MV-4-11 (cell line): ENCODE measurements around the gene BRMS1.
A peak's percentile ranks its signal among the peaks of the same experiment; 100 is the strongest.
"Not testable (repeated sequence)": the region's sequence is repeated elsewhere in the genome, so short reads cannot be mapped to it uniquely, and the experiment has no call there.

Experiments used
- DNase-seq: peaks from one replicate; lab custom pipeline; 2025; lab: John Stamatoyannopoulos, UW

The BRMS1 gene, protein sequence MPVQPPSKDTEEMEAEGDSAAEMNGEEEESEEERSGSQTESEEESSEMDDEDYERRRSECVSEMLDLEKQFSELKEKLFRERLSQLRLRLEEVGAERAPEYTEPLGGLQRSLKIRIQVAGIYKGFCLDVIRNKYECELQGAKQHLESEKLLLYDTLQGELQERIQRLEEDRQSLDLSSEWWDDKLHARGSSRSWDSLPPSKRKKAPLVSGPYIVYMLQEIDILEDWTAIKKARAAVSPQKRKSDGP

DNA sequence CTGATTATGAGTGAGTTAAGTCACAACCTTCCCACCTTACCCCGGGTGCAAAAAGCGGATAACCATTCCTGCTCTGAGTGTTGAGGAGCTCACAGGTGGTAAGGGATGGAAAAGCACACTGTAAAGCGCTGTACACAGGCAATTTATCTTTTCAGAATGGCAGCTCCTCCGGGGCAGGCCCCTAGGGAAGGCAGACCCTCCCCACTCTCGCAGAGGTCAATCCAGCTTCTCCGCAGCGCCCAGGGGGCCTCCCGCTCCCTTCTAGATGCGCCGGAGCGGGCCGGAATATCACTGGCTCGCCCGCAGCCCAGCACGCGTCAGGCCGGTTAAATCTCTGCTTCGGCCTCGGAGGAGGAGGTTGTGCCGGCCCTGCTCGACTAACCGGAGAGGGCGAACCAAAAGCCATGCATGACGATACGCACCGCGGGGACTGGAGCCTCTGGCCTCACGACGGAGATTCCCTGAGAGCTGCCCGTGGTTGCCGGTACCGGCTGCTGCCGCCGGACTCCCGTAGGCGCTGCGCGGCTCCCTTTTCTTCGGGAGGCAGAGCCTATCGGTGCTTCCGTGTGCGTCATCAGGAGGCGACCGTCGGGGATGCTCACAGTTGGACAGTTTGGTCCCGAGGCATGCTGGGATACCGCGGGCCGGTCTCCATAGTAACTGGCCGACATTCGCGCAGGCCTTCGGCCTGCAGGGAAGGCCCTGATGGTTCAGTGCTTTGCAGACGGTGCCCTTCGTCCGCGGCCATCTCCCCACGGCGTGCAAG, at the start of gene BRMS1:
BRMS1 (minus strand) TSS at position 555 of the 766 bp plus-strand sequence. CDS start 2,870 bp downstream, outside the sequence.
- DNase-seq = peak; percentile 95

DNA sequence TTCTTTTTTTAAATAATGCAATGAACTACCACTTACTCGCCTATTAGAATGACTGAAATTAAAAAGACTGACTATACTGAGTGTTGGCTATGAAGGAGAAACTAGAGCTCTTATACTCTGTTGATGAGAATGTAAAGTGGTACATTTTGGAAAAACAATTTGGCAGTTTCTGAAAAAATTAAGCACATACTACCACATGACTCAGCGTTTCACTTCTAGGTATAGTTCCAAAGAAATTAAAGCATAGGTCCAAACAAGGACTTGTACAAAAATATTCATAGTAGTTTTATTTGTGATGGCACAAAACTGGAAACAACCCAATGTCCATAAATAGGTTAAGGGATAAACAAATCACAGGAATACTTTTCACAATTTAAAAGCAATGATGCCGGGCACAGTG, 49.0 kb upstream of the BRMS1 start:
- DNase-seq = no peak

DNA sequence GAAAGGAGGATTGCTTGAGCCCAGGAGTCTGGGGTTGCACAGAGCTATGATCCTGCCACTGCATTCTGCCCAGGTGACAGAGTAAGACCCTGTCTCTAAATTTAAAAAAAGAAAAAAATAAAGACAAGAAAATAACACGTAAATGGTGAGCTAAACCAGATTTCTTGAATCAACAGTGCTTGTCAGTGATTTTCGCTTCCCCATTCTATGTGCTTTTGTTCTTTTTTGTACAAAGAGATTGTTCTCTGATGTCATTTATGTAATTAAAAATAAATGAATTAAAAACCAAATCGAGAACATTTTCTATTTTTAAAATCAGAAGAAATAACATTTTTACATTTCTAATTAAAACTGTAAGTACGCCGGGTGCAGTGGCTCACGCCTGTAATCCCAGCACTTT, 46.4 kb upstream of the BRMS1 start:
- DNase-seq = no peak

DNA sequence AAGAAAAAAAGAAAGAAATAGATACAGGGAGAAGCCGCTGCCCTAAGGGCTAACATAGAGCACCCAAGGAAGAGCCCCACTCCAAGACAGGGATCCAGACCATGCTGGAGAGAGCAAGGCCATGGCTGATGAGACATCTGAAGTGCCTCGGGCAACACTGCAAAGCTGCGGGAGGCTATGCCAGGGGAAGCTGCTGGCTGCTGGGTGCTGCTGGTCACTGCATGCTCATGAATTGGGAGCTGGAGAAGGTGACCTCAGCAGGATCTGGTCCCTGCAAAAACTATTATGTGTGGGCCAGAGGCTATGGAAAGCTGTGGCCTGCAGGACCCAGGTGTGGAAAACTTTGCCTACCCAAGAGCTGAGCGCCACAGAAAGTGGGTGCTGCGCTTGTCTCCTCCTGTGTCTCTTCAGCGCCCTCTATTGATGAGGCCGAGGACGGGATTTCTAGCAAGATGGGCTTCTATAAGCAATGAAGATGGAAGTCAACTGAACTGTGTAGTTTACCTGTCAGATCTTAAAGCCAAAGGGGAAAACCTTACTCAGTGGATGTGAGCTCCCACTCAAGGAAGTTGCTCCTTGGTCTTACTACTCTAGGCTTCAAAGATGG, 44.0 kb upstream of the BRMS1 start:
- peak; percentile 69 for DNase-seq

DNA sequence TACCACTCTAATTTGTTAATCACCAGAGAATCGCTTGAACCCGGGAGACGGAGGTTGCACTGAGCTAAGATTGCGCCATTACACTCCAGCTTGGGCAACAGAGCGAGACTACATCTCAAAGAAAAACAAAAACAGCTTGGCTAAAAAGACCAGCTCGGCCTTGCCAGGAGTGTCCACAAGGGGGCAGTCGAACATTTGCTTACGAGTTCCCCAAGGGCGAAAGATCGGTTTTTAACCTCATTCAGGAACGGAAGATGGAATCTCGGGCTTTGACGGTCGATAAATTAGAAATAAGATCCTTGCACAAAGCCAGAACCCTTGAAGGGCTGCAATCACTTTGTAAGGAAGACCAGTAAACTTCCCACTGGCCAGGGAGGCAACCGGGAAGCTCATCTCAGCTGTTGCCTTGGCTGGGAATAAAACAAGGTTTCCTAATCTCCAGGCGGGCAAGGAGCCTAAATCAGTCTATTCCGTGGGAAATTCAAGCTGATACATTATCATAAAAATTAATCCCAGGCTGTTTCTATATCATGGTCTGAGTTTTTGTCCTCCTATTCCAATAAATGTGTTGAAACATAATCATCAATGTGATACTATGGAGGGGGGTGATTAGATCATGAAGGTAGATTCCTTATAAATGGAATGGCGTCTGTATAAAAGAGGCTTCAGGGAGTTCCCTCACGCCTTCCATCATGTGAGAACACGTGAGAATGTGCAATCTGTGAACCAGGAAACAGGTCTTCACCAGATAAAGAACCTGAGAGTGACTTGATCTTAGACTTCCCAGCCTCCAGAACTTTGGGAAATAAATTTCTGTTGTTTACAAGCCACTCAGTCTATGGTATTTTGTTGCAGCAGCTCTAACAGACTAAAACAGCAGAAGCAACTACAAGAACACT, 41.5 kb upstream of the BRMS1 start:
- peak; percentile 82 for DNase-seq

DNA sequence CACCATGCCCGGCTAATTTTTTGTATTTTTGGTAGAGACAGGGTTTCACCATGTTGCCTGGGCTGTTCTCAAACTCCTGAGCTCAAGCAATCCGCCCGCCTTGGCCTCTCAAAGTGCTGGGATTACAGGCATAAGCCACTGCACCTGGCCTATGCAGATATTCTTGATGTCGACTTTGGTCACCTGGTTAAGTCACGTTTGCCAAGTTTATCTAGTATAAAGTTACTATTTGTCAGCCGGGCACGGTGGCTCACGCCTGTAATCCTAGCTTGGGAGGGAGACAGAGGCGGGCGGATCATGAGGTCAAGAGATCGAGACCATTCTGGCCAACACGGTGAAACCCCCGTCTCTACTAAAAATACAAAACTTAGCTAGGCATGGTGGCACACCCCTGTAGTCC, 39.4 kb upstream of the BRMS1 start:
- not testable (repeated sequence) for DNase-seq

DNA sequence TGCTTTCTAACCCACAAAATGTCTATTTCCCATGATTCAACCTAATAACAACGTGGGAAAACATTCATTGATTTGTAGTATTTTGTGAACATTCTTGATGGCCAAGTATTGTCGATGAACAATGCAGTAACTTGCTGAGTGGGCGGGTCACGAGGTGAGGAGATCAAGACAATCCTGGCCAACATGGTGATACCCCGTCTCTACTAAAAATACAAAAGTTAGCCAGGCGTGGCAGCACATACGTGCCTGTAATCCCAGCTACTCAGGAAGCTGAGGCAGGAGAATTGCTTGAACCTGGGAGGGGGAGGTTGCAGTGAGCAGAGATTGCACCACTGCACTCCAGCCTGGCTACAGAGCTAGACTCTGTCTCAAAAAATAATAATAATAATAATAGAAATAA, 35.4 kb upstream of the BRMS1 start:
- DNase-seq = not testable (repeated sequence)

DNA sequence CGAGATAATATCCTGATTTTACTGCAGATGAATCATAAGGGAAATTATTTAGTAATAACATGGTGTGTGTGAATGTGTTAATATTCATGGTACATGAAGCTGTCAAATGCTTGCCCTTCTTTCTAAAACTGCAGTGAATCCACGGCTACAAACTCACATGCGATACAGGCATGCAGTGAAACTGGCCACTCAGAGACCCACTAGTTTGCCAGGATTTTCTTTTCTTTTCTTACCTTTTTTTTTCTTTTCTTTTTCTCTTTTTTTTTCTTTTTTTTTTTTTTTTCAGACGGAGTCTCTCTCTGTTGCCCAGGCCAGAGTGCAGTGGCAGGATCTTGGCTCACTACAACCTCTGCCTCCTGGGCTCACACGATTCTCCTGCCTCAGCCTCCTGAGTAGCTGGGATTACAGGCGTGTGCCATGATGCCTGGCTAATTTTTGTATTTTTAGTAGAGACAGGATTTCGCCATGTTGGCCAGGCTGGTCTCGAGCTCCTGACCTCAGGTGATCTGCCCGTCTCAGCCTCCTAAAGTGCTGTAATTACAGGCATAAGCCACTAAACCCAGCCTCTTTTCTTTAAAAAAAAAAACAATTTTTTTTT, 28.9 kb upstream of the BRMS1 start:
- not testable (repeated sequence) for DNase-seq

DNA sequence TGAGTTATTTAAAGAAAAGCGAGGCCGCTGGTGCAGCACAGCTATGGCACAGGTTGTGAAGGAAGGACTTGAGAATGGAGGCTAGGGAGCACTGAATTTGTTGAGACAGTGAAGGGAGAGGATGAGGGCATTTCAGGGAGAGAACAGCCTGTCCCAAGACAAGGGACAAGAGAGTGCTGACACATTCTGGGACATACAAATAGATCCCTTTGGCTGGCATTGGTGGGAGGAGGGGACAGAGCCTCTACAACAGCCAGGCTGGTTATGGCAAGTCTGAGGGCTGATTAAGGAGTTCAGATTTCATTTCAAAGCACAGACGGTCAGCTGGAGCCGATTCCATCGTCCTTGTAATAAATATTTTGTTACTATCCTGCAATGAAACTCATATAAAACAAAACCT, 28.4 kb upstream of the BRMS1 start:
- no peak for DNase-seq

DNA sequence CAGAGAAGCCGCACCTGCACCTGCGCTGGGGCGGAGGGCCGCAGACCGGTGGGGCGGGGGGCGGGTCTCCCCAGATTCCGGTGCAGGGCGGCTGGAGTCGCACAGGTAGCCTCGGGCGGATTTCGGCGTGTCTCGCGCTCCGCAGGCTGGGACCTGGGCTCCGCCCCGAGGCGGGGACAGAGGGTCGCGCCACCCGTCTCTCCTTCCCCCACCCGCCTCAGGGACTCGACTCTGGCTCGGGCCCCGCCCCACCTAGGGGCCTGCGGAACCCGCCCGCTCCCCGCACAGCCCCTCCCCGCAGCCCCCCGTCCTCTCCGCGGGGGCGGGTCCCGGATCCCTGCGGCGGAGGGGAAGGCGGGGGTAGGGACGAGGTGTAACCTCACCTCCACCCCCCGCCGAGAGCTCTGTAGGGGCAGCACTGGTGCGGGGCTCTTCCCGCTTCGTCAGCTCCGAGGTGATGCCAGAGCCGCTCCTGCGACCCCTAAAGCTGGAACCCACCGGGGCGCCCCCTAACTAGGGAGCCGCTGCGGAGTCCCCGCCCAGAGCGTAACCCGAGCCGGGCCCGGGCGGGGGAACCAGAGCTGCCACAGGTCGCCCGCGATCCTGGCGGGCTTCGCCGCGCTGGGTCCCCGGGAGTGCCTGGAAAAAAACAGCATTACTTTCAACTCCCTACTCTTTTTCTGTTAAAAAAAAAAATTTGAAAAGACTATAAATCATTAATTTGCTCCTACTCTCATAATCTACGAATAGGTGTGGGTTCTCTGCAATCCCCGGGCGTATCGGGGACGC, 26.9 kb upstream of the BRMS1 start, which contains the start of gene SLC29A2:
SLC29A2 (minus strand) TSS at position 134 of the 789 bp plus-strand sequence. CDS start 169 bp downstream, outside the sequence.
- no peak for DNase-seq

DNA sequence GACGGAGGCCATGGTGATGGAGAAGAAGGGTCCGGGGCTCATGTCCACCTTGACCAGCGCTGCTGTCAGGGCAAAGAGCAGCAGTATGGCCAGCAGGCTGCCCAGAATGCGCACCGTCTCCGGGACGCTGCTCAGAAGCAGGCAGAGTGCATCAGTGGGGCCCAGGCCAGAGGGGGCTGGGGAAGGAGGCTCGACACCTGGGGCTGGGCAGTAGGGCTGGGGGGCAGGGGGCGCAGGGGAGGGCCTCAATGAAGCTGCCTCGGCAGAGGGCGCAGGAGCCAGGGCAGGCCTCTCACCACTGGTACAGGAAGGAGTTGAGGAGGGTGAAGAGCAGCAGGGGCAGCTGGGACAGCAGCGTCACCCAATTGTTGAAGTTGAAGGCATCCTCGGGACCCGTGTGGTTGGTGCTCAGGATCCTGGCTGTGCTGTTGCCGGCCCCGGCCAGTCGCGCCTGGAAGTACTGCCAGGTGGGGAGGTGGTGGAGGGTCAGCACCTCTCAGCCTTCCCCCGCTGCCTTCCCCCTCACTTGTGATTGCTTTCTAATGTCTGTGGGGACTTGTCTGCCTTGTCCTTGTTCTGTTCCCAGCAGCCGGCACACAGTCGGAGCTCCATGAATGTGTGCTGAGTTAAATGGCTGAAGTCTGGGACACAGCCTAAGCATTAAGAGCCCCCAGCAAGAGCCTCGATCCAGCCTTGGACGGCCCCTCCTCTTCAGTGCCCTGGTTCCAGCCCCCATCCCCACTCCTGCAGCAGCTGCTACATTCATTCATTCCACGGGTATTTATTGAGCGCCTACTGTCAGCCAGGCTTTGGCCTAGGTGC, 24.4 kb upstream of the BRMS1 start:
- no peak for DNase-seq

DNA sequence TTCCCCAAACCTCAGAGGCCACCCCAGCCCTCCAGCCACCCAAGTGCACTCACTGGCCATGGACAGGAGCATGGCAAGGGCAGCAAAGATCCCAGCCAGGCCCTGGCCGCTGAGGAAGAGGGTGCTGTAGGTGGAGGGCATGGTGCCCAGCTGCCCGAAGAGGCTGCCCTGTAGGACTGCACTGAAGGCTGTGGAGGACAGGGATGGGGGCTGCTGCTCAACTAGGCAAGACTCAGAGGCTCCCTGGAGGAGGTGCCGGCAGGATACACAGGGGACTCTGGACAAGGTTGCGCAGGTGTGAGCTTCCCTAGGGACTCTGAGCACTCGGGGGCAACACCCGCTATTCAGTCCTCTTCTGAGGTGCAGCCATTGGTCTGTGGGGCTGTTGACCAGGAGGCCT, 23.6 kb upstream of the BRMS1 start:
- no peak for DNase-seq

DNA sequence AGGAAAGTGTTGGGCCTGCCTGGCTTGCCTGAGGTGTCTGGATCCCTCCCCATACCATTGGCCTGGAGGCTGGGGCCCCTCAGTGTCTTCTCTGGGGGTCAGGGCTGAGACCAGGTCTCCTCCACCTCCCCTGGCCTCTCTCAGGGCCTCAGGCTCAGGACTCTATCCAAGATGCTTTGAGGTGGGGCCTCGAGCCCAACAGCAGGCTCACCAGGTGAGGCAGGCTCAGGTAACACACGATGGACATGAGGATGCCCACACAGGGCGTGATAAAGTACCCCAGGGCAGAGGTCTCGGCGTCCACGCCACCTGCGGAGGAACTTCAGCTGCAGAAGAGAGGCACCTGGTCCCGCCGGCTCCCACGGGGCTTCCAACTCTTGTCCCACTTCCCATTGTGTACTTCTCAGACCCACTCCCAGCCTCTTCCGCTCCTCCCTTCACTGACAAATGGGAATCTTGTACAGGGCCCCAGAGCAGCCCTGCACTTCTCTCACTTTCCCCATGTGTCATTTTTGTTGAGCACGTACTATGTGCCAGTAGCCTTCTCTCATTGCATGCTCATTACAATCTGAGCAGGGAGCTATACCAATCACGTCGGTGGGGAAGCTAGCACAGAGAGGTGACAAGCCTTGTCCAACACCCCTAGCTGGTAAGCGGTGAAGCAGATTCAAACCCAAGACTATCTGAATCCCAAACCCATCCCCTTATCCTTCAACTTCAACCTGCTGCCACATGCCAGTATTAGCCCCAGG, 22.8 kb upstream of the BRMS1 start:
- DNase-seq = no peak

DNA sequence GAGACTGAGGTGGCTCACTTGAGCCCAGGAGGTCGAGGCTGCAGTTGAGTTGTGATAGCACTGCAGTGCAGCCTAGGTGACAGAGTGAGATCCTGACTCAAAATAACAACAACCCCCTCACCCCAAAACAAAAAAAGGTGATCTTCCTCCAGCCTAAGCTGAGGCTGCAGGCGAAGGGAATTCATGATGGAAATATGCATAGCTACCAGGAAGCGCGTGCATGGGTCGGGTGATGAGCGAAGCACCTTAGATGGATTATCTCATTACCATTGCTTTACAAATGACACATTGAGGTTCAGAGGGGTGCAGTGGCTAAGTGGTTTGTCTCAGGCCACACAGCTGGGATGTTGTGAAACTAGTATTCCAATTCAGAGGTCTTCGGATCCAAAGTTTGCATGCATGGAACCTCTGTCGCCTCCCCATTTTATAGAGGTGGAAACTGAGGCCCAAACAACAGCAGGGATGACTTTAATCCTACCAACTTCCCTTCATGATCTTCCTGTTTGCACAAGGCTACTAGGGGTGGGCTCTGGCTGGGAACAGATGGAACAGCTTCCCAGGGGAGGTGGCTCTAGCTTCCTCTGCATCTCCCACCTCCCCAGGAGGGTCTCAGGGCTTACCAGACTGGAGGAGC, 22.1 kb upstream of the BRMS1 start:
- DNase-seq = no peak

DNA sequence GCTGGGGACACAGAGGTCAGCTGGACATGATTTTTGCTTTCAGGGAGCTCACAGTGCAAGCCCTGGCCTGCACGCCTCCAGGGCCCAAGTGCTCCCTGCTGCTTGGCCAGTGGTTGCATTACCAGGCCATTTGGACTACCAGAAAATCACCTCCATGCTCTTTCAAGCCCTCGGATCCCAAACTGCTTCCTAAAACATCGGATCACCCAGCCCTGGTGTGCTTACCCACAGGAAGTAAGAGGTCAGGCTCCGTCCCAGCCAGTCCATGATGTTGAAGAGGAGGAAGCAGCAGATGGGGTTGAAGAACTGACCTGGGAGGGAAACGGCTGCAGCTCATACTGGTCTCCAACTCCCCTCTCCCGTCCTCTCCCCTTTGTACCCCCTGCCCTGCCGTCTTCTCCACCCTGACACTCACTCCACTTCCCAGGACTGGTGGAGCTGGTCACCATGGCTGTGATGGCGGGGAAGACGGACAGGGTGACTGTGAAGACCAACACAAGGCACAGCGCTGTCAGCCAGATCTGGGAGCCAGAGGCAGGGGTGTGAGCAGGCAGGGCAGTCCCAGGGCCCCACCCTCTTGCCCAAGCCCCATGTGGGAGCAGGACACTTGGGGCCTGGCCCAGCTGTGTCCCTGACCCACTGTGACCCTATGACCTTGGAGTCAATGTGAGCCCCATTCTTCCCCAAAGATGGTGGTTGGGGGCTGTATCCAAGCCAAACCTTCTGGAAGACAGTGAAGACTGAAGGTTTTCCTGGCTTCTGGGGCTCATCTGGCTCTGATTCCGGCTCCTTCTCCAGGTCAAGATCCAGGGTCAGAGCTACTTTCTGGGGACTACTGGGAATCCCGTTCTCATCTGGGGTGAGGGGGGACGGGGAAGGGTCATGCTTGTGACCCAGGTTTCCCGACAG, 21.1 kb upstream of the BRMS1 start:
- no peak for DNase-seq

DNA sequence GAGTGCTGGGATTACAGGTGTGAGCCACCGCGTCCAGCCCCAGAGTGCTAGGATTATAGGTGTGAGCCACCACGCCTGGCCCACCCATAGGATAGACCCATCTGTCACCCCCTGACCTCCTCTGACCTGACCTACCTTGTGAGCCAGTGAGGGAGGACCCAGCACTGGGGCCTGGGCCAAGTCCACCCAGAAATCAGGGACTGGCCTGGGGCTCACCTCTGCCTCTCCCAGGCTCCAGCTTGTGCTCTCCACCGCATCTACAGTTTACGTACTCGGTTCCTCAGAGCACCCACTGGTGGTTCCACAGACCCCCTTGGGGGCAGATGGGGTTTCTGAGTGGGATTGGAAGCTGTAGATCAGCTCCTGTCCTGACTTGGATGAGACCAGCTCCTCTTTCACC, 20.3 kb upstream of the BRMS1 start:
- no peak for DNase-seq

DNA sequence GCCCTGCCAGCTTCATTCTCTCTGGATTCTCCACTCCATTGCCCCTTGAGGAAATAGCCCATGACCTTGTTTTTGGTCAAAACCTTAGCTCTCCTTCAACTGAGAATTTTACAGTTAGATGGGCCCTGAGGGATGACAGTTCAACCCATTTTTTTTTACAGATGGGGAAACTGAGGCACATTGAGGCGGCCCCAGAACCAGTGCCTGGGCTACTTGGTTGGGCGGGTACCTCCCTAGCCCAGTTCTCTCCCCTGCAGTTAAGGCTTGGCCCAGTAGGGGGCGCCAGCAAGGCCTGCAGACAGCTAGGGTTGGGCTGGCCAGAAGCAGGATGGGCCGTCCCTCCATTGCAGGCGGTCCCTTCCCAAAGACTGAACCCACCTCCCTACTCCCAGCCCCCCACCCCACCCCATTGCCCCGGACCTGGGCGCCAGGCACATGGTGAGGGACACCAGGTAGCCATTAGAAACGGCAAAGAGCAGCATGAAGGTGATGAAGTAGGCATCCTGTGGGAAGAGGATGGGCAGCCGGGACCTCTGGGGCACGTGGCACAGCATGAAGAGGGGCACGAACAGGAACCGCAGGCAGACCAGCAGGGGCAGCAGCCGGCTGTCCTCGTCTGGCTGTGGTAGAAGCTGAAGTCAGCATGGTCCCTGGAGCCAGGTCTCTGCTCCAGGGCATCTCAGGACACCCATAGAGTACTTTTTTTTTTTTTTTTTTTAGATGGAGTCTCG, 19.1 kb upstream of the BRMS1 start:
- peak; percentile 10 for DNase-seq
